Measurements from ENCODE around the gene ANKRD11.
"Not testable (repeated sequence)": the region's sequence is repeated elsewhere in the genome, so short reads cannot be mapped to it uniquely, and the experiment has no call there.

ANKRD11 gene

DNA sequence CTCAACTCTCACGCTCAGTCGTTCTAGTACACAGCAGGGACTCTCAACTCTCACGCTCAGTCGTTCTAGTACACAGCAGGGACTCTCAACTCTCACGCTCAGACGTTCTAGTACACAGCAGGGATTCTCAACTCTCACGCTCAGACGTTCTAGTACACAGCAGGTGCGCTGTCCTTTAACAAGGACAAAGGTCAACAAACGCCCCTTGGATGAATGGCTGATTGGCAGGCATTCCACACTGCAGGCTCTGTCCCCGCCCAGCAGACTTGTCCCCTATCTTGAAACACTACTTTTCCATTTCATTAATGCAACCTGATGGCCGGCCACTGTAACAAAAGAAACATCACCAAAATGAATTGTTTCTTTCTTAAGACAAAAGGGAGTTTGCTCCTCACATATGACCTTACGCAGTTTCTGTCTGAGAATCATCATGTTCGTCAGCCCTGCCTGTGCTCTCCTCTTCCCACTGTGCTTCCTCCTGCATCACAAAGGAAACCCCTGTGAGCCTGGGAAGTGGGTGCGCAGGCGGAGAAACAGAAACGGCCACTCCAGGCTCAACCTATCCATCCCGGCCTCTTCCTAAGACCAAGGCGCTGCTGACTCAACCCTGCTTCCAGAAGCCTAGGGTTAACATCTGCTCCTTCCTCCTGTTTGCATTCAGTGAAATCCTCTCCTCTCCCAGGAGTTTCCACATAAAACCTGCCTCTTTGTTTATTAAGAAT, 59.8 kb downstream of the ANKRD11 start:
- Histone ChIP-seq H2AFZ (ENCODE audit: low read length) (no peak overlapping the region), H4K20me1 (ENCODE audit: insufficient read depth, low read length, poor library complexity, severe bottlenecking) (peaks cover 61% of the 10 kb centered on the region), H3K4me2 (ENCODE audit: low read depth, low read length, poor library complexity, severe bottlenecking) (no peak overlapping the region), H3F3A (ENCODE audit: low read depth) (no peaks in the 10 kb centered on the region), H3K4me1 (ENCODE audit: insufficient read depth, low read length, poor library complexity, severe bottlenecking) (no peaks in the 10 kb centered on the region), H3K9me3 (ENCODE audit: insufficient read depth, low read depth, low read length) (no peaks in the 10 kb centered on the region), H3K27me3 (ENCODE audit: insufficient read depth, low read length, poor library complexity, severe bottlenecking) (no peaks in the 10 kb centered on the region), H3K9ac (ENCODE audit: low read depth, low read length, poor library complexity, severe bottlenecking) (no peak overlapping the region), H3K9me2 (replicated peaks; ENCODE audit: low read depth, low read length) (no peaks in the 10 kb centered on the region), H3K4me3 (ENCODE audit: low read length, poor library complexity, severe bottlenecking) (no peak overlapping the region), H3K79me2 (ENCODE audit: insufficient read depth, low read length) (peaks cover 77% of the 10 kb centered on the region), H3K36me3 (ENCODE audit: insufficient read depth, low read length) (no peaks in the 10 kb centered on the region; the same call in 1 of the 2 replicates)
- TF ChIP-seq EZH2phosphoT487 (IDR thresholded peaks at IDR 0.05; ENCODE audit: borderline replicate concordance), result no peak
- TF ChIP-seq, protein P1, sequence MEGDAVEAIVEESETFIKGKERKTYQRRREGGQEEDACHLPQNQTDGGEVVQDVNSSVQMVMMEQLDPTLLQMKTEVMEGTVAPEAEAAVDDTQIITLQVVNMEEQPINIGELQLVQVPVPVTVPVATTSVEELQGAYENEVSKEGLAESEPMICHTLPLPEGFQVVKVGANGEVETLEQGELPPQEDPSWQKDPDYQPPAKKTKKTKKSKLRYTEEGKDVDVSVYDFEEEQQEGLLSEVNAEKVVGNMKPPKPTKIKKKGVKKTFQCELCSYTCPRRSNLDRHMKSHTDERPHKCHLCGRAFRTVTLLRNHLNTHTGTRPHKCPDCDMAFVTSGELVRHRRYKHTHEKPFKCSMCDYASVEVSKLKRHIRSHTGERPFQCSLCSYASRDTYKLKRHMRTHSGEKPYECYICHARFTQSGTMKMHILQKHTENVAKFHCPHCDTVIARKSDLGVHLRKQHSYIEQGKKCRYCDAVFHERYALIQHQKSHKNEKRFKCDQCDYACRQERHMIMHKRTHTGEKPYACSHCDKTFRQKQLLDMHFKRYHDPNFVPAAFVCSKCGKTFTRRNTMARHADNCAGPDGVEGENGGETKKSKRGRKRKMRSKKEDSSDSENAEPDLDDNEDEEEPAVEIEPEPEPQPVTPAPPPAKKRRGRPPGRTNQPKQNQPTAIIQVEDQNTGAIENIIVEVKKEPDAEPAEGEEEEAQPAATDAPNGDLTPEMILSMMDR (conservative IDR thresholded peaks at IDR 0.05; ENCODE audit: low read length), result no peak

DNA sequence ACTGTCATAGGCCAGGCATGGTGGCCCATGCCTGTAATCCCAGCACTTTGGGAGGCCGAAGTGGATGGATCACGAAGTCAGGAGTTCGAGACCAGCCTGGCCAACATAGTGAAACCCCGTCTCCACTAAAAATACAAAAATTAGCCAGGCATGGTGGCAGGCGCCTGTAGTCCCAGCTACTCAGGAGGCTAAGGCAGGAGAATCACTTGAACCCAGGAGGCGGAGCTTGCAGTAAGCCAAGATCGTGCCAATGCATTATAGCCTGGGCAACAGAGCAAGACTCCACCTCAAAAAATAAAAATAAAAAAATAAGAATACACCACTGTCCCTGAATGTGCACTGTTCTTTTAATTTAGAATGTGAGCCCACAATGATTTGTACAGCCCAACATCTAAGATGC, 61.8 kb downstream of the ANKRD11 start:
- not testable (repeated sequence) for H3K9me3 ChIP-seq (ENCODE audit: insufficient read depth, low read depth, low read length); H3F3A ChIP-seq (ENCODE audit: low read depth); H3K4me3 ChIP-seq (ENCODE audit: low read length, poor library complexity, severe bottlenecking); H3K4me1 ChIP-seq (ENCODE audit: insufficient read depth, low read length, poor library complexity, severe bottlenecking); H3K4me2 ChIP-seq (ENCODE audit: low read depth, low read length, poor library complexity, severe bottlenecking); H2AFZ ChIP-seq (ENCODE audit: low read length); H3K9me2 ChIP-seq (replicated peaks; ENCODE audit: low read depth, low read length); H3K36me3 ChIP-seq (ENCODE audit: insufficient read depth, low read length); H3K9ac ChIP-seq (ENCODE audit: low read depth, low read length, poor library complexity, severe bottlenecking); H3K27me3 ChIP-seq (ENCODE audit: insufficient read depth, low read length, poor library complexity, severe bottlenecking)
- Histone ChIP-seq H3K79me2 (ENCODE audit: insufficient read depth, low read length) (peaks cover 77% of the 10 kb centered on the region), H4K20me1 (ENCODE audit: insufficient read depth, low read length, poor library complexity, severe bottlenecking) (peaks cover 53% of the 10 kb centered on the region)

DNA sequence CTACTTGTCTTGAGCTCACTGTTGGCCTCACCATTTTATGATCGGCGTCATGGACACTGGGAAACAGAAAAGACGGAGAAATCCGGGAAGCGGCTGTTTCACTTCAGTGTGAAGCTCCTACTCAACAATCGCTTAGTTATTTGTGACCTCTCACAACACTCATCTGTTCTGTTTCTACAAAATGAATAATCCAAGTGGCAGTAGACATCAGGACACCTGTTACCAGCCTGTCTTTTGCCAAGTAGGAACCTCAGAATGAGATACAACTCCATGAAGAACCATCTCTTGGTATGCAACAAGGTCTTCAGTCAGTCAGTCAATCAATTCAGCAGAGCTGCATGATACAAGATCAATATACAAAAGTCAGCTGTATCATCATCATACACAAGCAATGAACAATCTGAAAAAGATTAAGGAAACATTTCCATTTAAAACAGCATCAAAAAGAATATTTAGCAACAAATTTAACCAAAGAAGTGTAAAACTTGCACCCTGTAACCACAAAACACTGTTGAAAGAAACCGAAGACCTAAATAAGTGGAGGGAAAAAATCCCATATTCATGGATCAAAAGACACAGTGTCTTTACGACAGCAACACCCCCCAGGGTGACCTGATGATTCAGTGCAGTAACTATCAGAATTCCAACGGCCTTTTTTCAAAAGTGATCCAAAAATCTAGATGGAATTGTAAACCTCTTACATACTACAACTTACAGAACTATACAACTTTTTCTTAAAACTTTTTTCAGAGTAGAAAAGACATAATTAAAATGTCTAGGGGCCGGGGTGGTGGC, 63.4 kb downstream of the ANKRD11 start:
- peaks cover 4% of the 10 kb centered on the region for H3K4me1 ChIP-seq (ENCODE audit: insufficient read depth, low read length, poor library complexity, severe bottlenecking)
- no peak for TF ChIP-seq EZH2phosphoT487 (IDR thresholded peaks at IDR 0.05; ENCODE audit: borderline replicate concordance)
- TF ChIP-seq, protein P1 (conservative IDR thresholded peaks at IDR 0.05; ENCODE audit: low read length), result no peak
- no peak overlapping the region for H2AFZ ChIP-seq (ENCODE audit: low read length)
- H3K79me2 ChIP-seq (ENCODE audit: insufficient read depth, low read length), result peaks cover 77% of the 10 kb centered on the region
- no peaks in the 10 kb centered on the region for H3F3A ChIP-seq (ENCODE audit: low read depth)
- H3K4me2 ChIP-seq (ENCODE audit: low read depth, low read length, poor library complexity, severe bottlenecking), result no peak overlapping the region
- no peaks in the 10 kb centered on the region for H3K9me2 ChIP-seq (replicated peaks; ENCODE audit: low read depth, low read length)
- no peaks in the 10 kb centered on the region for H3K27me3 ChIP-seq (ENCODE audit: insufficient read depth, low read length, poor library complexity, severe bottlenecking)
- H3K9ac ChIP-seq (ENCODE audit: low read depth, low read length, poor library complexity, severe bottlenecking), result no peak overlapping the region
- peaks cover 51% of the 10 kb centered on the region for H4K20me1 ChIP-seq (ENCODE audit: insufficient read depth, low read length, poor library complexity, severe bottlenecking)
- H3K9me3 ChIP-seq (ENCODE audit: insufficient read depth, low read depth, low read length), result no peaks in the 10 kb centered on the region
- H3K4me3 ChIP-seq (ENCODE audit: low read length, poor library complexity, severe bottlenecking), result no peak overlapping the region
- H3K36me3 ChIP-seq (ENCODE audit: insufficient read depth, low read length), result no peaks in the 10 kb centered on the region; the same call in 1 of the 2 replicates

Measured in Loucy (cell line).